Gastrocnemius medialis (tissue), 4 donors: Measurements from ENCODE around the gene IL18.

ENCODE experiments used
- POLR2A ChIP-seq, 2 donors: fragments of 450-650 bp; IDR thresholded peaks; one replicate each; pipeline ENCODE4 v1.6.1; 2017; ENCODE audit warnings: antibody characterized with exemption in 2 of 2, mild to moderate bottlenecking in 2 of 2, moderate library complexity in 2 of 2
- TF ChIP-seq, protein P1 (sequence below), 5 experiments: fragments of 450-650 bp in 3 of 5; fragments of 200-600 bp in 2 of 5; sonication (generic) in 2 of 5; IDR thresholded peaks in 4 of 5; conservative IDR thresholded peaks in 1 of 5; 1 replicate in 4 of 5; 2 replicates in 1 of 5; pipeline ENCODE4 v1.5.1; 2016 to 2019; ENCODE audit warnings: antibody characterized with exemption in 5 of 5, mild to moderate bottlenecking in 3 of 5, moderate library complexity in 3 of 5

DNA sequence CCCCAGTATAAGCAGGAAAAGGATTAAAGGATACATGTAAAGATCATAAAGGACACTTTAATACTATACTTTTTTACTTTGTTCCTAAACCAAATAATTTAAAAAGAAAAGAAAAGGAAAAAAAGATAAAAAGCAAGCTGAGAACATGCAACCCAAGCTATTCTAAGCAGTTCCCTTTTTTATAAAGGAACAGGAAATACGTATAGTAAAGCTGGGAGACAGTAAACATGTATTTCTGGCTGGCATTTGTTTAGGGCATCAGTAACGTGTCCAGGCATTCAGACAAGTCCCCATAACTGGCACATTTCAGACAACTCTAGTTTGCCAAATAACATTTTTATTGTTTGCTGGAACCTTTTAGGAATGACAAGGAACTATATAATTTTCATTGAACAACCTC lies 36.4 kb upstream of the IL18 start:
- TF ChIP-seq, protein P1, sequence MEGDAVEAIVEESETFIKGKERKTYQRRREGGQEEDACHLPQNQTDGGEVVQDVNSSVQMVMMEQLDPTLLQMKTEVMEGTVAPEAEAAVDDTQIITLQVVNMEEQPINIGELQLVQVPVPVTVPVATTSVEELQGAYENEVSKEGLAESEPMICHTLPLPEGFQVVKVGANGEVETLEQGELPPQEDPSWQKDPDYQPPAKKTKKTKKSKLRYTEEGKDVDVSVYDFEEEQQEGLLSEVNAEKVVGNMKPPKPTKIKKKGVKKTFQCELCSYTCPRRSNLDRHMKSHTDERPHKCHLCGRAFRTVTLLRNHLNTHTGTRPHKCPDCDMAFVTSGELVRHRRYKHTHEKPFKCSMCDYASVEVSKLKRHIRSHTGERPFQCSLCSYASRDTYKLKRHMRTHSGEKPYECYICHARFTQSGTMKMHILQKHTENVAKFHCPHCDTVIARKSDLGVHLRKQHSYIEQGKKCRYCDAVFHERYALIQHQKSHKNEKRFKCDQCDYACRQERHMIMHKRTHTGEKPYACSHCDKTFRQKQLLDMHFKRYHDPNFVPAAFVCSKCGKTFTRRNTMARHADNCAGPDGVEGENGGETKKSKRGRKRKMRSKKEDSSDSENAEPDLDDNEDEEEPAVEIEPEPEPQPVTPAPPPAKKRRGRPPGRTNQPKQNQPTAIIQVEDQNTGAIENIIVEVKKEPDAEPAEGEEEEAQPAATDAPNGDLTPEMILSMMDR (IDR thresholded peaks at IDR 0.05 in 4 of 5, conservative IDR thresholded peaks at IDR 0.05 in 1 of 5) = no peak
- TF ChIP-seq POLR2A (IDR thresholded peaks at IDR 0.05) = no peak
